B cell (primary cell): Measurements from ENCODE around the gene ZNF469. TPM values are rescaled to one million over a fixed set of nuclear protein-coding genes. Genes with fewer than 3 reads are reported as not detected.

Source experiments
- ATAC-seq: fragments of 200-7000 bp; cut with Tn5 transposase; one replicate; pipeline ENCODE4 v1.10.0; 2021; ENCODE audit warnings: low read depth, mild to moderate bottlenecking, moderate number of reproducible peaks, moderate library complexity
- CTCF ChIA-PET: fragments of 350-600 bp; sonication (Branson Sonifier 250); formaldehyde crosslinking; loops from one replicate; lab custom pipeline; 2021; ENCODE audit warnings: antibody characterized with exemption, inconsistent platforms; lab: Charles Lee
- POLR2A ChIA-PET: fragments of 350-600 bp; sonication (Branson Sonifier 250); formaldehyde crosslinking; loops from one replicate; lab custom pipeline; 2021; ENCODE audit warnings: antibody characterized with exemption; lab: Charles Lee
- DNase-seq: peaks from one replicate; pipeline ENCODE4 v3.0.0; 2013
- H2AFZ ChIP-seq: 2 replicates; pipeline ENCODE4 v1.6.1; 2012; ENCODE audit warnings: mild to moderate bottlenecking, low read depth, low read length; ENCODE audit not compliant: insufficient read depth, poor library complexity, severe bottlenecking
- H3K27ac ChIP-seq, 2 donors: 1 replicate in 1 of 2; 2 replicates in 1 of 2; pipeline ENCODE4 v1.5.1; 2012 to 2013; ENCODE audit warnings: low read length in 2 of 2, mild to moderate bottlenecking in 2 of 2, moderate library complexity in 1 of 2
- H3K27me3 ChIP-seq, 4 experiments: fragments of 200-600 bp in 1 of 4; sonication (generic) in 1 of 4; replicated peaks in 1 of 4; 1 replicate in 2 of 4; 2 replicates in 2 of 4; pipeline versions ENCODE4 v1.6.1 to v1.7.0; 2013 to 2016; ENCODE audit warnings: low read length in 3 of 4, mild to moderate bottlenecking in 2 of 4, mixed read lengths in 1 of 4, moderate library complexity in 1 of 4; ENCODE audit not compliant: insufficient read depth in 4 of 4, control insufficient read depth in 3 of 4; ENCODE audit errors: control extremely low read depth in 1 of 4
- H3K36me3 ChIP-seq, 2 experiments: replicated peaks in 1 of 2; 1 replicate in 1 of 2; 2 replicates in 1 of 2; pipeline versions ENCODE4 v1.6.1 to v1.7.1; 2013; ENCODE audit warnings: low read length in 1 of 2; ENCODE audit not compliant: insufficient read depth in 2 of 2, control insufficient read depth in 1 of 2; ENCODE audit errors: control extremely low read depth in 1 of 2, extremely low read depth in 1 of 2
- H3K4me1 ChIP-seq, 2 donors: fragments of 200-600 bp in 1 of 2; sonication (generic) in 1 of 2; 1 replicate in 1 of 2; 2 replicates in 1 of 2; pipeline versions ENCODE4 v1.5.1 to v1.6.1; 2013 to 2017; ENCODE audit warnings: low read length in 2 of 2; ENCODE audit not compliant: control insufficient read depth in 2 of 2, insufficient read depth in 2 of 2
- H3K4me2 ChIP-seq: replicated peaks from 2 replicates; pipeline ENCODE3; 2012; ENCODE audit warnings: mild to moderate bottlenecking, low read depth, low read length; ENCODE audit not compliant: poor library complexity, severe bottlenecking
- H3K4me3 ChIP-seq, 5 experiments: fragments of 200-600 bp in 1 of 5; sonication (generic) in 1 of 5; 1 replicate in 3 of 5; 2 replicates in 2 of 5; pipeline versions ENCODE4 v1.5.1 to v1.7.0; 2011 to 2016; ENCODE audit warnings: low read length in 4 of 5, mild to moderate bottlenecking in 4 of 5, low read depth in 2 of 5, control low read depth in 1 of 5, moderate library complexity in 1 of 5; ENCODE audit not compliant: insufficient read depth in 1 of 5; ENCODE audit errors: control extremely low read depth in 1 of 5, extremely low read depth in 1 of 5
- H3K79me2 ChIP-seq: fragments of 200-600 bp; sonication (generic); one replicate; pipeline ENCODE4 v1.6.0; 2016; ENCODE audit warnings: low read length; ENCODE audit not compliant: control insufficient read depth, insufficient read depth
- H3K9ac ChIP-seq: fragments of 200-600 bp; sonication (generic); 2 replicates; pipeline ENCODE4 v1.6.1; 2017; ENCODE audit warnings: mild to moderate bottlenecking, low read length, moderate library complexity
- H3K9me3 ChIP-seq, 3 donors: one replicate each; pipeline versions ENCODE4 v1.6.1 to v1.7.1; 2013; ENCODE audit warnings: low read length in 2 of 3; ENCODE audit not compliant: control insufficient read depth in 2 of 3, insufficient read depth in 1 of 3; ENCODE audit errors: control extremely low read depth in 1 of 3
- H4K20me1 ChIP-seq: 2 replicates; pipeline ENCODE4 v1.6.0; 2012; ENCODE audit warnings: mild to moderate bottlenecking, low read length; ENCODE audit not compliant: insufficient read depth, control insufficient read depth, poor library complexity, severe bottlenecking
- H3K27ac Mint-ChIP-seq: one replicate; pipeline ENCODE4 v1.8.0; 2021; ENCODE audit warnings: mixed read lengths
- H3K27me3 Mint-ChIP-seq: one replicate; pipeline ENCODE4 v1.8.0; 2021; ENCODE audit warnings: mixed read lengths
- H3K4me1 Mint-ChIP-seq: one replicate; pipeline ENCODE4 v1.8.0; 2021; ENCODE audit warnings: mixed read lengths
- H3K4me3 Mint-ChIP-seq: one replicate; pipeline ENCODE4 v1.8.0; 2021; ENCODE audit warnings: mixed read lengths
- H3K9me3 Mint-ChIP-seq: one replicate; pipeline ENCODE4 v1.8.0; 2022; ENCODE audit warnings: mixed read lengths; ENCODE audit not compliant: insufficient read depth
- CTCF ChIP-seq: fragments of 200-600 bp; IDR thresholded peaks from one replicate; pipeline ENCODE4 v1.8.0; 2022; ENCODE audit warnings: antibody characterized with exemption, mild to moderate bottlenecking
- EZH2 ChIP-seq: IDR thresholded peaks from 2 replicates; pipeline ENCODE4 v1.6.1; 2012; ENCODE audit warnings: borderline replicate concordance, low read depth, mild to moderate bottlenecking, moderate library complexity, low read length; ENCODE audit not compliant: insufficient read depth, poor library complexity, severe bottlenecking
- WGBS: methylation state at CpG from one replicate; pipeline ENCODE4 v1.1.5; 2013; ENCODE audit warnings: missing lambda C conversion rate; ENCODE audit not compliant: insufficient coverage; 5-methylcytosine and 5-hydroxymethylcytosine counted together
- intact Hi-C: fragments of 100-400 bp; cut with micrococcal nuclease; formaldehyde crosslinking; loops from one replicate; pipeline ENCODE4 v1.10.0; 2022
- polyA plus RNA-seq: library from polyadenylated mRNA; depleted of rRNA; stranded (reverse); fragments of >200 nt; gene quantifications from 2 replicates; pipeline ENCODE4 v1.2.3, GENCODE V29; 2012
- total RNA-seq, 2 donors: library from RNA; stranded (reverse); fragments of 120-200 nt in 1 of 2; gene quantifications; 1 replicate in 1 of 2; 2 replicates in 1 of 2; pipeline versions ENCODE4 v1.2.3 to v1.2.4, GENCODE V29; 2013 to 2022

ZNF469 gene
- total and polyA plus RNA-seq, 2 donors (not counting 1 experiment from before 2014, with no cell fraction given): 0.25 to 5.9 TPM

- H2AFZ ChIP-seq: no peak overlapping the region
- ATAC-seq (no peak), DNase-seq (no peak)
- no peak overlapping the region for H3K9ac ChIP-seq
- Mint-ChIP-seq H3K27ac (no peak overlapping the region), H3K9me3 (peaks cover 3% of the 10 kb centered on the region), H3K4me1 (no peaks in the 10 kb centered on the region), H3K4me3 (no peak overlapping the region), H3K27me3 (peaks cover 28% of the 10 kb centered on the region)
- no peak overlapping the region for H3K4me2 ChIP-seq
- no peak overlapping the region for H3K4me3 ChIP-seq
- intact Hi-C loops: no loop called here
- no peaks in the 10 kb centered on the region for H4K20me1 ChIP-seq
- ChIA-PET CTCF (no interaction called here), POLR2A (interaction anchor here (0.5 kb wide), 1 partner anchor 1578 kb away, joined by 4 read pairs; no protein-coding TSS in a partner anchor)
- no peak overlapping the region for H3K27ac ChIP-seq
- 87% methylated on average over 11 of the region's 16 CpGs for WGBS
- H3K36me3 ChIP-seq: no peaks in the 10 kb centered on the region
- H3K9me3 ChIP-seq: peaks cover 0 to 9% (median 0%) of the 10 kb centered on the region in 3 donors
- no peak for TF ChIP-seq CTCF
- TF ChIP-seq EZH2: no peak
- H3K27me3 ChIP-seq: peaks cover 0 to 7% (median 0%) of the 10 kb centered on the region in 4 experiments
- H3K4me1 ChIP-seq: no peaks in the 10 kb centered on the region
- H3K79me2 ChIP-seq: no peaks in the 10 kb centered on the region
Measured at GRCh38 chr16:88393571-88393970, 10.8 kb downstream of the ZNF469 start.

GRCh38 chr16:88394426-88394825, 11.7 kb downstream of the ZNF469 start:
- Histone ChIP-seq H3K4me1 (no peaks in the 10 kb centered on the region), H3K27ac (no peak overlapping the region), H3K27me3 (peaks cover 0 to 7% (median 0%) of the 10 kb centered on the region in 4 experiments), H3K36me3 (no peaks in the 10 kb centered on the region), H4K20me1 (no peaks in the 10 kb centered on the region), H3K4me3 (no peak overlapping the region), H3K9ac (no peak overlapping the region), H3K4me2 (no peak overlapping the region), H3K79me2 (no peaks in the 10 kb centered on the region), H2AFZ (no peak overlapping the region), H3K9me3 (peaks cover 0 to 13% (median 0%) of the 10 kb centered on the region in 3 donors)
- ChIA-PET POLR2A (no interaction called here), CTCF (no interaction called here)
- H3K4me3 Mint-ChIP-seq: no peak overlapping the region
- TF ChIP-seq EZH2 (no peak), CTCF (no peak)
- DNase-seq (no peak), ATAC-seq (no peak)
- peaks cover 3% of the 10 kb centered on the region for H3K9me3 Mint-ChIP-seq
- intact Hi-C loops: no loop called here
- WGBS: 87% methylated on average over 12 of the region's 12 CpGs
- H3K27ac Mint-ChIP-seq: no peak overlapping the region
- H3K27me3 Mint-ChIP-seq: peaks cover 23% of the 10 kb centered on the region
- no peaks in the 10 kb centered on the region for H3K4me1 Mint-ChIP-seq
